Measurements from ENCODE around the gene INAFM2.

The INAFM2 gene

DNA sequence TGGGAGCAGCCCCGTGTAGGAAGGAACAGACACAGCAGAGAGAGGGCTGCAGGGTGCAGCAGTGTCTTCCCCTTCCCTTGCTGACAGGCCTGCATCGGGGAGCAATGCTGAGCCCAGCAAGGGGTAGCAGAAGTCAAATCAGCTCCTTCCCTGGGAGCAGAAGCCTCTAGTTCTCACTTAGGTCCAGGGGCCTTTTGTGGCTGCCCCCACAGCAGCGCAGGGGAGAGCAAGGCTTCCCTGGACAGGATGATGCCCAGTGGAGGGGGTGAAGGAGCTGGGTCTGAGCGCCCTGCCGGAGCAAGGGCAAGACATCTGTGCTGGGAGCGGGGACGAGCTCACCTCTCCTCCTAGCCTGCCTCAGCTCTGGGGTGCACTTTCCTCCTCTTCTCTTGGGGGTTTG, 16.6 kb upstream of the INAFM2 start:
- DNase-seq (ENCODE audit: low spot score) = no peak

- DNase-seq (ENCODE audit: low spot score) = peak; percentile 48
Observed at GRCh38 chr15:40307421-40308211, 15.9 kb upstream of the INAFM2 start, which contains the start of gene PLCB2. Gene PLCB2 (minus strand): TSS chr15:40307935. CDS start chr15:40307672, 263 bp downstream.

DNA sequence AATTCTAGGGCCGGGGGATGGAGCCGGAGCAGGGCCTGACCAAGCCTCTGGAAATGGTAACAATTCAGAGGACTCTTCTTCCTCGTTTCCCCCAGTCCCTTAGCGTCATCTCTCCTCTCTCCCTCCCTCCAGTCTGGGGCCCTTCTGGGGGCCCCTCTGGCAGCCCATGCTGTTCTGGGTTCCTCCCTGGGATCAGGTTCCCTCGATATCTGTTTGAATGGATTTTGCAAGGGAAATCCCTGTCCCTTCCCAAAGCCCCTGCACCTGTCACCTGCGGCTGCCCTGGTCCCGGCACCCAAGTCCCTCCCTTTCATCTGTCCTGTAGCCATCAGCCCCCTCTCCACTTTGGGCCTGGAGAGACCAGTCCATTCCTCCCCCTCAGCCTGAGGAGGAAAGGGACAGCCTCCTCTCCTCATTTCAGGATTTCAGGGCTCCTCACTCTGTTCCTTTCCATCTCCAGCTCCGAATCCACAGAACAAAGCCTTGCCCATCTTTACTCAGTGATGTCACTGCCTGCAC, 14.1 kb upstream of the INAFM2 start:
- no peak for DNase-seq (ENCODE audit: low spot score)

DNA sequence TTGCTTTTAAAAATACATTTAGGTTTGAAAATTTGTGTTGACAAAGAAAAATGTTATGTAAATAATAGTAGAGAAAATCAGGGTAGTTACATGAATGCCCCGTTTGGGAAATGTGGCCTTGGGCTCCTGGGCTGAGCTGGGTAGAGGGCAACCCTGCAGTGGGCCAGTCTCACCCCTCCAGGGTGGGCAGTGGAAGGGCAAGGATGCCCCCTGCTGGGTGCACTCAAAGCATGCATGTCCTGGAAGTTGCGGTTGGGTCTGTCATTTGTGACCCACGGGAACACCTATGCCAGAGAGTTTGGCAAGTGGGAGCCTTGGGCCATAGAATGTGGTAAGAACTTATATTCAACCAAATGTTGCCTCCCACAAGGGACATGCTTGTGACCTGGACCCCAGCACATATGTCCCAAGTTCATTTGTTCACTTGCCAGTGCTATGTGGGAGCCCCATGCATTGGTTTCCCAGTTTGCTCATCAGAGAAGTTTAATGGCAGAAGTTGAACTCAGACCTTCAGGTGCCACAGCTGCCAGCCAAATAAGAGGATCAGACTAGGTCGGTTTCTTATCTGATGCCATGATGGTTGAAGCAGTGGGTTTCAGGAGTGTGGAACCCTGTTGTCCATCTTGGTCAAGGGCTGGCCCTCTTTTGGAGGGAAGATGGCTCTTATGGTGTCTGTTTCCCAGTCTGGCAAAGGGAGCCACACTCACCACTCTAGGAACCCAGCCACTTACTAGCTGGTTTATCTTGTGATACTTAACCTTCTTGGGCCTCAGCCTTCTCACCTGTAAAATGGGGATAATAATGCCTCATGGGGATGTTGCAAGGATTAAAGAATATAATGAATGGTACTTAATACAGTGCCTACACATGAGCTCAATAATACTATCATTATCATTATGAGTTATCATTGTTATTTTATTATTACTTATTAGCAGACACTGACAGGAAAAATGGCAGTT, 13.2 kb upstream of the INAFM2 start:
- DNase-seq (ENCODE audit: low spot score) = no peak

DNA sequence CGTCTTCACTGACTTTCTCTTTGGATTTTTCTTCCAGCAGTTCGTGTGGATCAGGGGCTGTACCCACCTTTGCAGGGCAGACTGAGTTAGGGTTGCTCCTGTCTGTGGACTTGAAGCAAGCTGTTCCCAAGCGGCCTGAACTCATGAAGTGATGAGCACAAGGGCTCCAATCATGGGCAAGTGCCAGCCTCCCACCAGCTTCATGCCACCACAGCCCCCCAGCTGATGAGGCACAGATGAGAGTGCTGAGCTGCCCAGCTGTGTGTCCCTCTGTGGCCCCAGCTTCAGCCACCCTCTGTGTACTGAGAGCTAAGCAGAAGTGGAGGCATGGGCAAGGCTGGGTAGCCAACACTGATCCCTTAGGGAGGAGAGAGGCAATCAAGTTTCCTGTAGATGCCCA, 12.5 kb upstream of the INAFM2 start:
- no peak for DNase-seq (ENCODE audit: low spot score)

- DNase-seq (ENCODE audit: low spot score) = no peak
Observed at GRCh38 chr15:40312370-40313158, 10.9 kb upstream of the INAFM2 start.

- no peak for DNase-seq (ENCODE audit: low spot score)
Observed at GRCh38 chr15:40313531-40314398, 9.7 kb upstream of the INAFM2 start.

- DNase-seq (ENCODE audit: low spot score) = no peak
Observed at GRCh38 chr15:40314723-40315276, 8.7 kb upstream of the INAFM2 start.

GRCh38 chr15:40316931-40317330, 6.6 kb upstream of the INAFM2 start:
- no peak for DNase-seq (ENCODE audit: low spot score)

GRCh38 chr15:40317580-40317979, 5.9 kb upstream of the INAFM2 start:
- no peak for DNase-seq (ENCODE audit: low spot score)

DNA sequence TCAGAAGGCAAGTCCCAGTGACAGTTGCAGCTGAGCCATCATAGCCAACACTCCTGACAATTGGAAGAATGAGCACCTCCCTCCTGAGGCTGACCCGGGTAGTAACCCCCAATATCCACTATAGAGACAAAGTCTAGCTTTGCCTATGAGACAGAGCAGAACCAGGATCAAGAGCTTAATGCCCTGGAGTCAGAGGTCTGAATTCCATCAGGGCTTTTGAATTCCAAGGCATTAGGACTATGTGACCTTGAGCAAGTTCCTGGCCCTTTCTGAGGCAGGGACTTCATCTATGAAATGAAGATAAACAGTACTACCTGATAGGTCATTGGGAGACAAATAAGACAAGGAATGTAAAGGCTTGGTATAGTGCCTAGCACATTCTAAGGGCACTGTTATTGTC, 3.1 kb upstream of the INAFM2 start:
- DNase-seq (ENCODE audit: low spot score) = no peak

DNA sequence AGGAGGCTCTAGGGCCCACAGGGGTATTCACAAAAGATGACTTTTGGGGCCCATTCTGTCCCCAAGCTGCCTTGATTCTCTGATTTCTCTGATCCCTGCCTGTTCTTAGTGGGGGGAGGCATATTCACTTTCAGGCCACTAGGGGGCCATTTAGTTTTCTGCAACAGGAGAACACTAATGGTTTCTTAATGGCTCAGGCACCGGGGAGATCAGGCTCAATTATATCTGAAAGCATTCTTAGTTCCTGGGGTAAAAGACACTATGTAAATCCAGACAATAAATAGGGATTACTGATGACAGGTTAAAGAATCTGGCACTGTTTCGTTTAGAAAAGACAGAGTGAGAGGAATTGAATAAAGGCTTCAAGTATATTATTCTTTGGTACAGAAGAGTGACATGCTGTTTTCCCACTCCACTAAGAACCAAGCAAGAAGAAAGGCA, 2.5 kb upstream of the INAFM2 start:
- peak; percentile 81 for DNase-seq (ENCODE audit: low spot score)

- DNase-seq (ENCODE audit: low spot score) = no peak
Observed at GRCh38 chr15:40322531-40323238, 807 bp upstream of the INAFM2 start.

DNA sequence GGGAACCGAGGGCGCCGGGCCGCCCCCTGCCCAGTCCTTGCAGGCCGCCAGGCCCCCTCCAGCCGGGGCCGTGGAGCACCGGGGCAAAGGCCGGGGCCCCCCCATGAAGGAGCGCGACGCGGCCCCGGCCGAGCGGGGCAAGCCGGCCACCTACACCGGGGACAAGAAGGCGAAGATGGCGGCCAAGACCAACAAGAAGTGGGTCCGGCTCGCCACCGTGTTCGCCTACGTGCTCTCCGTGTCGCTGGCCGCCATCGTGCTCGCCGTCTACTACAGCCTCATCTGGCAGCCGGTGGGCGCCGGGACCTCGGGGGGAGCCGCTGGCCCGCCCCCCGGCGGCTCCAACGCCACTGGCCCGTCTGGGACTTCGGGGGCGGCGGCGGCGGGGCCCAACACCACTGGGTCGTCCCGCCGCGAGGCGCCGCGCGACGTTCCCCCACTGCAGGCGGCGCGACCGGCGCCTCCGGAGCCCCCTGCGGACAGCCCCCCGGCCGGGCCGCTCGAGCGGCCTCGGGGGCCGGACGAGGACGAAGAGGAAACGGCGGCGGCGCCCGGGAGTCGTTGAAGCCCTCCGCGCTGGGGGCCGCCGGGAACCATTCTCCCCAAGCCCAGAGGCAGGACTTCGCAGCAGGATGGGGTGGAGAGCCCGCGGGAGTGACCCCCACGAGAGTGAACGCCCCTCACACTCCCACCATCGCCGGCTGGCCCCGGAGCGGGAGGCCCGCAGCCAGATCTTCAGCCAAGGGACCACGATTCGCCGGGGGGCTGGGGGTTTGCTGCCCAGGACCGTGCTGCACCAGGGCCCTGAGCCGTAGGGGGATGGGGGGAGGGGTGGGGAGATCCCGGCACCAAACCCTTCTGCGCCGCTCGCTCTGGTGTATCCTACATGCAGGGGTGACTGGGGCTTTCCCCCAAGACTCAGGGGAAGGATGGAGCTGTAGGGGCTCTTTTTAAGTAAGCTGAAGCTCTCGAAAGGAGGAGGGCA, 753 bp downstream of the INAFM2 start:
- no peak for DNase-seq (ENCODE audit: low spot score)

GRCh38 chr15:40325188-40325587, 1.7 kb downstream of the INAFM2 start:
- no peak for DNase-seq (ENCODE audit: low spot score)

DNA sequence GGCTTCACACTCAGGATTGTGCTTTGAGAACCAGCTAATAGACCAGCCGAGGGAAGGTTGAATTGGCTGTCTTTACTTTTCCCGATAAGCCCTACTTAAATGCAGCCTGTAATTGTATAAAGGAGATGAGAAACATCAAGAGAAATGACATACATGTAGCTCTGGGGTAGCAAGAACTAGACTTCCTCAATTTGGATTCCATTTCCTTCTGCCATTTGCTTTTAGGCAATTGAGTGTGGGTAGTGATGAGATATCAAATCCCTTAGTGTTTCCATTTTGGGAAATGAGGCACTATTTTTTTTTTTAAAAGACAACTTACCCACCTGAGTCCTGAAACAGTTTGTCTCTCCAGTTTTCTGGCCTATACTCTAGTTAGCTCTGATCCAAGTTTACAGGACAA, 2.2 kb downstream of the INAFM2 start:
- no peak for DNase-seq (ENCODE audit: low spot score)

DNA sequence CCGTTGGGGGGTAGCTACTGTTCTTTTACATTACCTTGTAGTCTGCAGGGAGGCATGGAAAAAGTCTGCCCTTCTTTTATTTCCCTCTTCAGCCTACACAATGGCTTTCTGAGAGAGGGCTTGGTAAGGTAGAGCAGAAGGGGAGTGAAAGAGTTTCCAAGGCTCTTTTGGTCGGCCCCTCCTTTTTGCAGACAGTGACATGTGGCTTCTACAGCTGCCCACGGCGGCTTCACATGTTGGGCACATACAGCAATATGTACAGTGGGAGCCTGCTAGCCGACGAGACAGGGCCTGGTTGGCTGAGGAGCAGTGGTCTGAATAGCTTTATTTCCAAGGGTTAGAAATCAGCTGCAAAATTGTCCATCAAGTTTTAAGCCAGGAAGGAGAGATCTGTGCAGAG, 4.0 kb downstream of the INAFM2 start:
- DNase-seq (ENCODE audit: low spot score) = no peak

DNA sequence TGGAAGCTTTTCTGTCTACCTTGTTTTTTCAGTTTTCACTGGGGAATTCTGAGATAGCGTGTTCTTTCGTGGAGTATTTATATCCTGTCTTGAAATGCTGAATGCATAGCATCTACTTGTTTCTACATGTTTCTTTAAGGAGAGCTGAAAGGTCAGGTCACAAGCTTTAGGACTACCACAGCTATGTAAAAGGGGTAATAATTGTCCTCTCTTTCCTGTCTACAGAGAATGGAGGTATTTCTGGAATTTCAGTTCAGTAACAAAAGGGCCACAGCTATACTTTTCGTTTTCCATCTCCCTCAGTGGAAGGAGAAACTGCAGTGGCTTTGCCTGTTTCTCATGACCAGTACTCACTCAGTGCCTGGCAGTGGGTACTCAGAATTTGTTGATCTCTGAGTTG, 4.7 kb downstream of the INAFM2 start:
- DNase-seq (ENCODE audit: low spot score) = no peak

- DNase-seq (ENCODE audit: low spot score) = no peak
Observed at GRCh38 chr15:40328751-40329150, 5.3 kb downstream of the INAFM2 start.
